Fibroblast of lung (primary cell): Measurements from ENCODE around the gene DNM3. TPM values are rescaled to one million over a fixed set of nuclear protein-coding genes. Genes with fewer than 3 reads are reported as not detected.

Experiments used
- DNase-seq, 2 donors: peaks; one replicate each; pipeline versions ENCODE4 v3.0.0 to v3.0.0-alpha.2; 2010; ENCODE audit warnings: low read depth in 2 of 2
- H2AFZ ChIP-seq: 2 replicates; pipeline ENCODE4 v1.5.1; 2012; ENCODE audit warnings: low read length, control low read depth, inconsistent platforms
- H3K27ac ChIP-seq: 2 replicates; pipeline ENCODE4 v1.5.1; 2011; ENCODE audit warnings: low read length, control low read depth; ENCODE audit not compliant: insufficient read depth
- H3K27me3 ChIP-seq: 2 replicates; pipeline ENCODE4 v1.5.1; 2011; ENCODE audit warnings: mild to moderate bottlenecking, low read length; ENCODE audit not compliant: control insufficient read depth, insufficient read depth
- H3K36me3 ChIP-seq: 2 replicates; pipeline ENCODE4 v1.5.1; 2011; ENCODE audit warnings: low read length; ENCODE audit not compliant: control insufficient read depth, insufficient read depth
- H3K4me1 ChIP-seq: 2 replicates; pipeline ENCODE4 v1.5.1; 2011; ENCODE audit warnings: low read length; ENCODE audit not compliant: control insufficient read depth, insufficient read depth; ENCODE audit errors: extremely low read depth
- H3K4me2 ChIP-seq: 2 replicates; pipeline ENCODE4 v1.5.1; 2011; ENCODE audit warnings: low read length, control low read depth; ENCODE audit not compliant: insufficient read depth; ENCODE audit errors: extremely low read depth
- H3K4me3 ChIP-seq, 4 experiments: fragments of 200-600 bp in 1 of 4; sonication (generic) in 1 of 4; replicated peaks in 1 of 4; 2 replicates each; pipeline ENCODE4 v1.5.1; 2011 to 2016; ENCODE audit warnings: low read length in 4 of 4, low read depth in 3 of 4, mild to moderate bottlenecking in 3 of 4, control low read depth in 2 of 4, inconsistent platforms in 1 of 4, mixed read lengths in 1 of 4; ENCODE audit not compliant: insufficient read depth in 1 of 4; ENCODE audit errors: control extremely low read depth in 1 of 4
- H3K79me2 ChIP-seq: 2 replicates; pipeline ENCODE4 v1.5.1; 2012; ENCODE audit warnings: mild to moderate bottlenecking, low read length, inconsistent platforms; ENCODE audit not compliant: control insufficient read depth, insufficient read depth
- H3K9ac ChIP-seq: 2 replicates; pipeline ENCODE4 v1.5.1; 2011; ENCODE audit warnings: mild to moderate bottlenecking, low read length, control low read depth; ENCODE audit not compliant: insufficient read depth
- H3K9me3 ChIP-seq: 2 replicates; pipeline ENCODE4 v1.5.1; 2012; ENCODE audit warnings: low read depth, low read length; ENCODE audit not compliant: control insufficient read depth, insufficient read depth
- H4K20me1 ChIP-seq: 2 replicates; pipeline ENCODE4 v1.5.1; 2011; ENCODE audit warnings: low read length; ENCODE audit not compliant: control insufficient read depth, insufficient read depth; ENCODE audit errors: extremely low read depth
- CTCF ChIP-seq, 2 donors: IDR thresholded peaks in 1 of 2; conservative IDR thresholded peaks in 1 of 2; 1 replicate in 1 of 2; 2 replicates in 1 of 2; pipeline ENCODE4 v1.5.1; 2011 to 2012; ENCODE audit warnings: low read length in 2 of 2, control low read depth in 1 of 2, inconsistent platforms in 1 of 2, low read depth in 1 of 2, mild to moderate bottlenecking in 1 of 2
- EZH2 ChIP-seq: IDR thresholded peaks from 2 replicates; pipeline ENCODE4 v1.5.1; 2012; ENCODE audit warnings: low read length, control low read depth, mild to moderate bottlenecking; ENCODE audit errors: missing control alignments
- polyA plus RNA-seq, 2 donors: library from polyadenylated mRNA; depleted of rRNA in 1 of 2; stranded (reverse) in 1 of 2; unstranded in 1 of 2; fragments of >200 nt; gene quantifications; 2 replicates each; pipeline ENCODE4 v1.2.1, GENCODE V29; 2011 to 2012; ENCODE audit warnings: missing spikeins in 1 of 2
- total RNA-seq: library from RNA; depleted of rRNA; stranded (reverse); fragments of >200 nt; gene quantifications from 2 replicates; pipeline ENCODE4 v1.2.1, GENCODE V29; 2014

DNM3 gene
- total and polyA plus RNA-seq, 2 donors (not counting 1 experiment from before 2014, with no cell fraction given): 1.6 to 3.6 TPM

- no peaks in the 10 kb centered on the region for H3K36me3 ChIP-seq
- no peak overlapping the region for H3K27ac ChIP-seq
- H2AFZ ChIP-seq: no peak overlapping the region
- no peak overlapping the region for H3K9ac ChIP-seq
- H3K4me1 ChIP-seq: no peaks in the 10 kb centered on the region
- TF ChIP-seq CTCF (conservative IDR thresholded peaks at IDR 0.05 in 1 of 2, IDR thresholded peaks at IDR 0.05 in 1 of 2; ENCODE audit: low read depth in 1 of 2, low read length in 2 of 2) (no peak), EZH2 (no peak)
- DNase-seq: no peak
- H4K20me1 ChIP-seq: no peaks in the 10 kb centered on the region
- no peaks in the 10 kb centered on the region for H3K9me3 ChIP-seq
- H3K79me2 ChIP-seq: no peaks in the 10 kb centered on the region
- no peaks in the 10 kb centered on the region for H3K27me3 ChIP-seq
- no peak overlapping the region for H3K4me2 ChIP-seq
- H3K4me3 ChIP-seq: no peak overlapping the region
Observed at GRCh38 chr1:172416496-172417035, 575.3 kb downstream of the DNM3 start.

GRCh38 chr1:172417557-172417956, 576.3 kb downstream of the DNM3 start:
- H3K27ac ChIP-seq: no peak overlapping the region
- no peak overlapping the region for H2AFZ ChIP-seq
- H3K9me3 ChIP-seq: no peaks in the 10 kb centered on the region
- H4K20me1 ChIP-seq: no peaks in the 10 kb centered on the region
- peak in 1 of 2 donors; percentile 45 for DNase-seq
- no peaks in the 10 kb centered on the region for H3K4me1 ChIP-seq
- TF ChIP-seq EZH2: no peak
- H3K79me2 ChIP-seq: no peaks in the 10 kb centered on the region
- no peaks in the 10 kb centered on the region for H3K27me3 ChIP-seq
- no peaks in the 10 kb centered on the region for H3K36me3 ChIP-seq
- no peak overlapping the region for H3K4me2 ChIP-seq
- H3K4me3 ChIP-seq: no peak overlapping the region
- H3K9ac ChIP-seq: no peak overlapping the region

- Histone ChIP-seq H4K20me1 (no peaks in the 10 kb centered on the region), H3K4me1 (no peaks in the 10 kb centered on the region), H3K27ac (no peak within 1 kb of the TSS), H3K79me2 (no peaks in the 10 kb centered on the region), H3K36me3 (no peaks in the 10 kb centered on the region), H3K4me3 (no peak within 1 kb of the TSS), H3K9ac (no peak within 1 kb of the TSS), H3K9me3 (no peaks in the 10 kb centered on the region), H3K27me3 (no peaks in the 10 kb centered on the region), H2AFZ (no peak within 1 kb of the TSS), H3K4me2 (no peak within 1 kb of the TSS)
- DNase-seq: no peak
- no peak for TF ChIP-seq EZH2
- TF ChIP-seq CTCF (conservative IDR thresholded peaks at IDR 0.05 in 1 of 2, IDR thresholded peaks at IDR 0.05 in 1 of 2; ENCODE audit: low read depth in 1 of 2, low read length in 2 of 2): no peak
Observed at GRCh38 chr1:172420385-172420784, 579.1 kb downstream of the DNM3 start, which contains the start of gene C1orf105. Gene C1orf105 (plus strand): TSS chr1:172420685. CDS start chr1:172420886, 201 bp downstream.
